Right lobe of liver (tissue), 4 donors: Measurements from ENCODE around the gene PITPNM3.

Experiments
- POLR2A ChIP-seq: fragments of 450-650 bp; IDR thresholded peaks from one replicate; pipeline ENCODE4 v1.6.1; 2017; ENCODE audit warnings: antibody characterized with exemption, mild to moderate bottlenecking
- TF ChIP-seq, protein P1 (sequence below), 4 donors: fragments of 200-600 bp in 3 of 4; fragments of 450-650 bp in 1 of 4; IDR thresholded peaks; one replicate each; pipeline versions ENCODE4 v1.5.1 to v1.8.0; 2016 to 2022; ENCODE audit warnings: antibody characterized with exemption in 4 of 4, mild to moderate bottlenecking in 2 of 4
- donor health status: DM: no; HTN: no; CAD: no.
- donor health status: DM: no; HTN: no; CAD: no.
- donor health status: DM: no; HTN: yes; CAD: no.

DNA sequence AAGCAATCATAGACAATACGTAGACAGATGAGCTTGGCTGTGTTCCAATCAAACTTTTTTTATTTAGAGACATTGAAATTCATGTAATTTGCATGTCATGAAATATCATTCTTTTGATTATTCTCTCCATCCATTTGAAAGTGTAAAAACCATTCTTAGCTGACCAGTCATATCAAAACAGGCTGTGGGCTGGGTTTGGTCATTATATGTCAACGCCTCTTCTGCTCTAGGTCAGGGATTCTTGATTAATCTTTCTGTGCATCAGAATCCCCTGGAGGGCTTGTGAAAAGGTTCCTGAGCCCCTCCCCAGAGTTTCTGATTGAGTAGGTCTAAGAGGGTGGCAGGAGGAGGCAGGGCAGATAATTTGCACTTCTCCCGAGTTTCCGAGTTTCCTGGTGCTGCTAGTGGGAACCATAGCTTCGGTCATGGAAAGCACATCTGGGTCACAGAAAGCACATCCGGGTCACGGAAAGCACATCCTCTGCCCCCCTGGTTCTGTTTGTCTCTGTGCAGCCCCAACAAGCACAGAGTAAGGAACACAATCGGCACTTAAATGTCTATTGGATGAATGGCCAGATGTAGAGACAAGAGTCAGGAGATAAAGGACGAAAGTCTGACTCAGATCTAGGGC lies 95.7 kb downstream of the PITPNM3 start:
- TF ChIP-seq POLR2A: no peak
- TF ChIP-seq, protein P1, sequence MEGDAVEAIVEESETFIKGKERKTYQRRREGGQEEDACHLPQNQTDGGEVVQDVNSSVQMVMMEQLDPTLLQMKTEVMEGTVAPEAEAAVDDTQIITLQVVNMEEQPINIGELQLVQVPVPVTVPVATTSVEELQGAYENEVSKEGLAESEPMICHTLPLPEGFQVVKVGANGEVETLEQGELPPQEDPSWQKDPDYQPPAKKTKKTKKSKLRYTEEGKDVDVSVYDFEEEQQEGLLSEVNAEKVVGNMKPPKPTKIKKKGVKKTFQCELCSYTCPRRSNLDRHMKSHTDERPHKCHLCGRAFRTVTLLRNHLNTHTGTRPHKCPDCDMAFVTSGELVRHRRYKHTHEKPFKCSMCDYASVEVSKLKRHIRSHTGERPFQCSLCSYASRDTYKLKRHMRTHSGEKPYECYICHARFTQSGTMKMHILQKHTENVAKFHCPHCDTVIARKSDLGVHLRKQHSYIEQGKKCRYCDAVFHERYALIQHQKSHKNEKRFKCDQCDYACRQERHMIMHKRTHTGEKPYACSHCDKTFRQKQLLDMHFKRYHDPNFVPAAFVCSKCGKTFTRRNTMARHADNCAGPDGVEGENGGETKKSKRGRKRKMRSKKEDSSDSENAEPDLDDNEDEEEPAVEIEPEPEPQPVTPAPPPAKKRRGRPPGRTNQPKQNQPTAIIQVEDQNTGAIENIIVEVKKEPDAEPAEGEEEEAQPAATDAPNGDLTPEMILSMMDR (IDR thresholded peaks at IDR 0.05): no peak
